CD4-positive, alpha-beta T cell treated with Interleukin-17A for 4 hours (primary cell): ENCODE data around the gene SH2D4B.

Source experiments
- DNase-seq: peaks from one replicate; pipeline ENCODE4 v3.0.0-alpha.2; 2020; ENCODE audit warnings: mixed read lengths

SH2D4B gene

DNA sequence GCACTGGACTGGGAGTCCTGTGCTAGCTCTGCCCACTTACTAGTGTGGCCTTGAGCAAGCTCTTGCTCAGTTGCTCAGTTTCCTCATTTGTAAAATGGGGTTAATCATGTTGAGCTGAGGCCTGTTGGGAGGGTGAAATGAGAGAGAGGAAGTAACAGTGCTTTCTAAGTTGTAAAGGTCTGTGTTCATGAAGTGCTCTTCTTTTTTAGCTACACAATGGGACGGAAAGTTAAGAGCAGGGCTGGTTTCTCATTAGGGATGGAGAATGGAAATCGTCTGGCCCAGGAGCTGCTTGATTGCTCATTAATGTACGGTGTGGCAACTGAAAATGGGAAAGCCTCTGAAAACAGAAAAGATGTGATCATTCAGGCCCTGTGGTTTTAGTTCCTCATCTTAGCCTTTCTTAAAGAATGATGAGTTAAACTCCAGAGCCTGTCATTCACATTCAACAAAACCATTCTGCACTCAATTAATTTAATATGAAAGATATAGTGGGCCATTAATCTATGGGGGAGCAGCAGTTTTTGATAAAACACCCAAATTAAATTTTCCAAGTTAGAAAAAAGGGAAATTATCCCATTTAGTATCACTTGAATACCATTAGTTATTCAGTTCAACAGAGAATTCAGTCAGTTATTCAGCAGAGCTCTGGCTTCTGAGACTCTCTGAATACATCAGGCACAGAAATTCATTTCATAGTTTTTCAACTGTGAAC lies 60.5 kb downstream of the SH2D4B start:
- no peak for DNase-seq

- no peak for DNase-seq
These were observed 61.2 kb downstream of the SH2D4B start for GRCh38 chr10:80598951-80599350.

DNA sequence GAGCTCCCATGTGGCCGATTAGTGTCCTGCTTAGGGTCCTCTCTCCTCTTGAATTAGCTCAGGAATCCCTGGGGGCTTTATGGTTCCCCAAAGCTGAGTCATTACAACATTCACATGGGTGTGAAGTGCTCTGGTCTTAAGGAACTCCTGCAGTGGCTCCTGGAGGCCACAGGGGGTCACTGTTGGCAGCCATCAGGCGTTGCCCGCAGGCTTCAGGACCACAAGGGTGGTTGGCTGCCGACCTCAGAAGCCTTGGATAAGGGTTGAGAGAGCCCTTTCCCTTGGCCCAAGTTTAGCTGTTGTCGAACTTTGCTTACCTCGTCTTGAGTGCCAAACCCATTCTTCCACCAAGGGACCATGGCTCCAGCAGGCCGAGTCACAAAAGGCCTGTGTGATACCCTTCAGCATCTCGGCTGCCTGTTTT lies 61.7 kb downstream of the SH2D4B start:
- peak; percentile 42 for DNase-seq

DNA sequence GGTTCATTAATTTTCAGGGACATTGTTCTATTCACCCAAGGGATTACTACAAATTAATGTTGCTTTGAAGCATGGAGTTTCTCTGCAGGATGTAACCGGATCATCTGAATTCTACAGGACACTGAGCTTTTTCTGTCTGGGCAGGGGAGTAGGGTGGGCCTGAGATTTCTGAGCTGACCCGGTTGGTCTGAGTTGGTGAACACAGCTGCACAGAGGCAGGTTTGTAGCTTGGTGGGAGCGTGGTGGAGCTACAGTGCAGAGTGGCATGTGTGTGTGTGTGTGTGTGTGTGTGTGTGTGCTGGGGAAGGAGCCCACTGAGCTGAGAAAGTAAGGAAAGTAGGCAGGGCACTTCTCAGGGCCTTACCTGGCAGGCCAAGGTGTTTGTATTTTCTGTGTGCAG lies 62.6 kb downstream of the SH2D4B start:
- no peak for DNase-seq

GRCh38 chr10:80602881-80603280 lies 65.2 kb downstream of the SH2D4B start:
- DNase-seq = no peak

DNA sequence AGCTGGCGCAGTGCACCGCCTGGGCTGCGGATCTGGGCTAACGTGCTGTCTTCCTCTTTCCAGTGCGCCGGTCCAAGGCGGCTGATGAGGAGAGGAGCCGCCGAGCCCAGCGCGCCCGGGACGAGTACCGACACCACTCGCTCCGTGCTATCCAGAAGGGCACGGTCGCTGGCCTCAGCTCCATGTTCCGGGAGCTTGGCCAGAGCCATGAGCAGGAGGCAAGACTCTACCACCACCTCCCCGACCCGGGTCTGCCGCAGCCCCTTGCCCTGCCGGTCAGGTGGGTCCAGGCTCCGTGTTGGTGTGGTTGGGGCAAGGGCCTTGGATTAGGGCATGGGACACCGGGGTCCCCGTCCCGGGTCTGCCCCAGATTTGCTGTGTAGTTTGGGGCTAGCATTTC lies 65.8 kb downstream of the SH2D4B start:
- no peak for DNase-seq

DNA sequence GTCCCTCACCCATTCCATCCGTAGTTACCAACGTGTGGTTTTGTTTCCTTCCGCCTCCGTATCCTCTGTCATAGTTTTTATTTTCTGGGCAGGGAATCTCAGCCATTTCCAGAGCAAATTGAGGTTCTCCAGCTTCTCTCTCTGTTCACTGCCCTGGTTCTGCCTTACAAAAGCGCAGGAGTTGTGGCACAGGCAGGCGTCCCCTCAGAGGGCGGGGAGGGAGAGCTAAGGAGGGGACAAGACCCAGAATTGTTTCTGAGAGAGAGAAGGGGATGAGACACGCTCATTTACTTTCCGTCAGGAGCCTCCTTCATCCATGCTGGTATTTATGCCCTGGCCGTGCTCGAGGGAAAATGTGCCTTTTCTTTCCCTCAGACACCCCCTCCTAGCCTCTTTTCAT lies 71.0 kb downstream of the SH2D4B start:
- no peak for DNase-seq

DNA sequence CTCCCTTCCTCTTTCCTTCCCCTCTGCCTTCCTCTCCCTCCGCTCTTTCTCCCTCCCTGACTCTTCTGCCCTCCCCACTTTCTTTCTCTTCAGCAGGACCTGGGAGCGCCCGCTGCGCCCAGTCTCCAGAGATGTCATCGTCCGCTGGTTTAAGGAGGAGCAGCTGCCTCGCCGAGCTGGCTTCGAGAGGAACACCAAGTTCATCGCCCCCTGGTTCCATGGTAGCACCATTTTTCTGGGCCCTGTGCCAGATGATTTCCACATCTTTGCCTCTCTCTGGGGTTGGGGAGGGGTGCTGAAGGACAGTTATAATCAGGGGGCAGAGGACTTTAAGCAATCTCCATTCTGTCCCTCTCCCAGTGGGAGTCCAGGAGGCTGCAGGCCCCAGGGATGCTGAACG lies 71.6 kb downstream of the SH2D4B start:
- no peak for DNase-seq

DNA sequence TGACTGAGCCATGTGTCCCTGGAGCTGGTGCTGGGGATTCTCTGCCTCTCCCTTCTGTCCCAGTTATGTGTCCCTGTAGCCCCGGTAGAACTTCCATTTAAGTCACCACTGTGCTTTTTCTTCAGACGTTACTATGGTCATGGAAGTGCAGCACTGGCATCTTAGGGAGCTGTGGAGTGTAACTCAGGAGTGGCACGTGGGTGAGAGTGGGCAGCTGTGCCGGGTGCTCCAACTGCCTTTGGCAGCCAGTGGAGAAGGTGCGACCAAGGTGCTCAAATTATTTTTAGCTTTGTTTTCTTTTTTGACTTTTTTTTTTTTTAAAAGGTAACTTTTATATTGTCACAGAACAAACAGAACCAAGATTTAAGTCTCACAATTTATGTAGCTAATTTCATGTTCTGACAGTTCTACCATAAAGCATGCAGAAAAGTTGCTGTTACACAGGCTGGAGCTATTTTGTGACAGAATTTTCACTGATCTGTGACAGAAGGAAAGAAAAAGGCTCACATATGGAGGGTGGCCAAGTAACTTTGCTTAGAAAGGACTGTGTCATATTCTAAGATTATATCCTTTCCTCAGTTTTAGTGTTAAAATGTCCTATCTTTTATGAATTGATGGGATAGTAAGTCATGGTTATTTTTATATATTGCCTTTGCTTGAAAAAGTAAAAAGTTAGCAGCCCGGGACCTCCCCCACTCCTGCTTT lies 73.9 kb downstream of the SH2D4B start:
- DNase-seq = no peak

DNA sequence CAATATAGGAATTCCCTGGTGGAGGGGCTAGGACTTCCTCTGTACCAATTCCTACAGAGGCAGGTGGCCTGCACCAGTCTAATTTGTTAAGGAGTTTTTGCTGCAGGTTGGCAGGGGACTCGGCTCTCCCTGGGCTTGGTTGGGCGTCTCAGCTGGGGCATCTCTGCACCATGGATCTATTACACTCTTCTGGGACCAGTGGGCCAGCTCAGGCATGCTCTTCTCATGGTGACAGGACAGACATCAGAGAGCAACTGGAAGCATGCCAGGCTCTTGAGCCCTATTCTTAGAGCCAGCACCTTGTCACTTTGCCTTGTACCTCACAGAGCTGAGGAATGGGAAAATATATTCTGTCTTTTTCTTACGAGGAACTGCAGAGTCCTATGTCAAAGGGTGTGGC lies 74.6 kb downstream of the SH2D4B start:
- DNase-seq = no peak

DNA sequence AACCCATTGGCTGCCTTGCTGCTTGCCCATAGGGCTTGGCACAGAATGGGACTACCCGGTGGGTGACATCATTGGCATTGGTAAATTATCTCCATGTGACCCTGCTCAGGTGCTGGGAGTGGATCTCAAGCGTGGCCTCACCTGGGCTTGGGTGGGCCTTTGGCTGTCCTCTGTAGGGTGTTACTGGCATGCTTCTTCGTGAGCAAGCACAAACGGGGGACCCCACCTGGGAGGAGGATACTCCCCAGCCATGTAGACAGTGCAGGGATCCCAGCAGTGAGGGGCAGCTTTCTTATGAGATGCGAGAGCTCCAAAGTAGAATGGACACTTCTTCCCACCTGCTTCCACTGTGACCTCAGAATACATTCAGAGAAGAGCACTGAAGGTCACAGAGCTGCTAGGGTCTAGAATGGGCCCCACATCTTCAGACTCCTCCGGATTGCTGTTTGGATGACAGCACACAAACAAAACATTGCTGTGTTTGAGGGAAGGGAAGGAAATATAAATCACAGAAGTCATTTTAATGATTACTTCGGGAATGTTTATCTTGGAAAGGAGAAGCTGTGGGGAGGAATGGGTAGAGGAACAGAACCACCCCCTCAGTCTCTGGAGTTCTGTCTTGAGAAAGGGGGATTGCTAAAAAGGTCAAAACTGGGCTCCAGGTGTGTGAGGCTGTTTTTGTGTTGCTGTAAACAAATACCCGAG lies 75.9 kb downstream of the SH2D4B start:
- no peak for DNase-seq

DNA sequence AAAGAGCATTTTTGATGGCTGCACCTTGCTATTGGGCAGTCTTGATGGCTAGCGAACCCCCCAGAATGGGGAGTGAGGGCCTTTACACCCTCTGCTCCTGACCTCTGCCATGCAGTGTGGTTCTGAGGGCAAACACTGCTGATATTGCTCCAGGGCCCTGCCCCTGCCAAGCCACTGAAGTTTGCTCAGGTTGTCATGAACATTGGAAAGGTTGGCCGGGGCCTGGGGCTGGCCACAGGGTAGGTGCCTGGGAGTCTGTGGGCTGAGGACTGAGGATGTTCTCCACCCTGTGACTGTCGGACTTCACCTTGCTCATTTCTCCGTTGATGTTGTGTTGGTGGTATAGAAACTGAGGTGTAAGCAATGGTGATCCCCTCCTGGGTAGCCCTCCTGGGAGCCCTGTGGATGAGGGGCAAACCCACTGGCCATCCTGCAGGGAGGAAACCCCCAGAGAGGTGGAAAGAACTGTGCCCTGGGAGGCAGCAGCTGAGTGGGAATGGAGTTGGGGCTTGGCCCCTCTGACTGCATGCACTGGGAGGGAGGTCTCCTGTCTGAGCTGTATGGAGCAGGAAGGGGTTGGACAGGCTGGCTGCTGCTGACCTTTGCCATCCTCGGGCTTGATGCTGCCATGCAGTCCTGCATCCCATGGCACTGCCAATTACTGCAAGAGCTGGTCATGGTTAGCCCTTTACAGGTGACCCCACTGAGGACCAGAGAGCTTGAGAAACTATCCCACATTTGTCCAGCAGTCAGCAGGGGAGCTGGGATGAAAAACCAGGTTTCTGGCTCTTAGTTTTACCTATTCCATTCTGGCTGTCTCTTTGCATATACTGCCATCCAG lies 77.1 kb downstream of the SH2D4B start:
- no peak for DNase-seq

- DNase-seq = no peak
These were observed 80.1 kb downstream of the SH2D4B start for GRCh38 chr10:80617807-80618206.

DNA sequence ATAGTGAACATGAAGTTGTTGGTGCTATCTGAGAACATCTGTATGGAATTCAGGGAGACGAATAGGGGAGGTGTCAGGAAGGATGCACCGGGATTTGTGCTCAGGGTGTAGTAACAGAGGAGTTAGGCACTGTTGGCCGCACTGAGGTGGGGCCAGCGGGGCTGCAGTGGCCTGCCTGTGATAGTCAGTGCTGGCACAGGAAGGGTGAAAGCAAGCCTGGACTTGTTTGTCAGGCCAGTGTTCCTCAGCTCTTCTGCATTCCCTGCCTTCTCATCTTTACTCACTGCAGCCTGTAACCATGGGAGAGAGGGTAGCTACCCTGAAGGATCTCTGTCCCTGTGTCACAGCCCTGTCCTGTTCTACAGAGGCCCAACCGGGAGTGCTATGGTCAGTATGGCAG lies 81.3 kb downstream of the SH2D4B start:
- no peak for DNase-seq

GRCh38 chr10:80622153-80622552 lies 84.5 kb downstream of the SH2D4B start:
- DNase-seq = no peak

DNA sequence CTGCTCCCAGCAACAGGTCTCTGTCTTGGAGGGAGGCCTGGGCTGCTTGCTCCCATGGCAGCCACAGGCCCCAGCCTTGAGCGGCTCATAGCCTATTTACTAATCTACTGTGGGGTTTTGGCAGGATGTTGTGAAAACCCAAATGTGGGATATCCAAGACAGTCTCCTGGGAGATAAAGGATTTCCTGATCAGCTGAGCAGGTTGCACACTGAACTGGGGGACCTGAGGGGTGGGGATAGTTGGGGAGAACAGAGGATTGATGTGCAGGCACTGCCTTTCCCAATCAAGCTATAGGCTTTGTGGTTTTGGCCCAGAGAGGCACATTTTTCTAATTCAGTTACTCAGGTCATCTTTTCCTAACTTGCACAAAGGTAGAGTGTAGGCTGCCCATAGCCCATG lies 92.6 kb downstream of the SH2D4B start:
- no peak for DNase-seq

GRCh38 chr10:80632742-80633141 lies 95.0 kb downstream of the SH2D4B start:
- DNase-seq = no peak

DNA sequence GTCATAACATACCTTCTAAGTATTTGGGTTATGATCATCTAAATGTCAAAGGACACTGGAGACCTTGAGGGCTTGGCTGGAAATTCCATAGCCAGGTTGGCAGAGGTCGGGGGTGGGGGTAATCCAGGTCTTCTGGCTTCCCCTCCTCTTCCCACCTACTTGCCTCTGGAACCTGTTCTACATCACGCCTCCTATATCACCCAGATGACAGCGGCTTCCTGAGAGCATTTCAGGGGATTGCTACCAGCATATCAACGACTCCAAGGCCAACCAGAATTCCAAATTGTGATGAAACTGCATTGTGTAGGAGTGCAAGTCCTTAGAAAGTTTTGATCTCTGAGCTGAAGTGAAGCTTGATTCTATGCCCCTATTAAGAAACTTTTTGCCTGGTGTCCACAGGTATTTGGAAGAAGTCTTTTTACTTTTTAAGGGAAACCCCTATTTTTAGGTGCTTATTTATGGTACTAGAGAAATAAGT lies 95.7 kb downstream of the SH2D4B start:
- no peak for DNase-seq

DNA sequence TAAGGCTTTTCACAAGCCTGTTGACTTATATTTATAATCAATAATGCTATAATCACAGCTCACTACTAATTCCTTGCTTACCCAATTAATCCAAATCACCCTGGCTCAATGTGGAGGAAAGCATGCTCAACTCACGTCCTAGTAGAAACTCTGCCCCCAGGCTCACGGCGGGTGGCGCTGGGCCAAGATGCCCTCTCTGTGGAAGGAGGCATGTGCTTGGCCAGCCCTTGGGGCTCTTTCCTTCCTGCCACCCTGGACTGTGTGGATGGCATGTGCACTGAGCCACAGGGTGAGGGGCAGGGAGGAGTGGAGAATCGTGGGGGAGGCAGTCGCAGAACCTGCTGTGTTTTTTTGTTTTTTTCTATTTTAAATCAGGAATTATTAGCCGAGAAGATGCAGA lies 96.2 kb downstream of the SH2D4B start:
- DNase-seq = no peak

DNA sequence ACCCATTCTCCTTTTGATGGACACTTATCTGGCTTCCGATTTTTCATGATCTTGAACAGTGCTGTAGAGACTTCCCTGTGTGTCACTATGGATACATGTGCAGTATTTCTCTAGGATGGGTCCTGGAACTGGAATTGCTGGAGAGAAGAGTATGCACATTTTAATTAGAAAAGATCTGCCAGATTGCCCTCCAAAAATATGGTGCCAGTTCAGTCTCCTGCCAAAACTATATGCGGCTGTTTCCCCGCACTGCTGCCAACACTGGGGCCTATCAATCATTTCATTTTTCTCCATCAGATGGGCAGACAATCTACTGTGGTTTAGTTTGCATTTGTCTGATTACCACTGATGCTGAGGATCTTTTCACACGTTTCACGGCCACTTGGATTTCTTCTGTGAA lies 105.0 kb downstream of the SH2D4B start:
- no peak for DNase-seq

DNA sequence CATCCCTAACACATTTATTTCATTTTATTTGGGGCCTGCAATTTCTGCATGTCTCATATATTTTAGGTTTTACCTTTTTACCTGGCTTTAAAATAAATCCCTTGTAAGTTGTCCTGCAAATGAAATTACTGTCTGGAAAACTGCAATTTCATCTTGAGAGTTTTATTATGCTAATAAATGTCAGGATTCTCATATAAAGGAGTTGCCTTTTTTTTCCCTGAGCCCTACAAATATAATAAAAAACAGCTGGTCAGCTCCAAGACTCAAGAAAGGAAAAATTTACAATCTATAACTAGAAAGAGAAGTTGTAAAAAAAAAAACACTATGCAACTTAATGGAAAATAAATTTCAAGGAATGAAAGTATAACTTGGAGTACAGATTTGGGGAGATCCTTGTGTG lies 108.7 kb downstream of the SH2D4B start:
- DNase-seq = no peak

- DNase-seq = no peak
These were observed 109.6 kb downstream of the SH2D4B start for GRCh38 chr10:80647173-80647833.
